ENCODE measurements around the gene KCNMA1.

The KCNMA1 gene

DNA sequence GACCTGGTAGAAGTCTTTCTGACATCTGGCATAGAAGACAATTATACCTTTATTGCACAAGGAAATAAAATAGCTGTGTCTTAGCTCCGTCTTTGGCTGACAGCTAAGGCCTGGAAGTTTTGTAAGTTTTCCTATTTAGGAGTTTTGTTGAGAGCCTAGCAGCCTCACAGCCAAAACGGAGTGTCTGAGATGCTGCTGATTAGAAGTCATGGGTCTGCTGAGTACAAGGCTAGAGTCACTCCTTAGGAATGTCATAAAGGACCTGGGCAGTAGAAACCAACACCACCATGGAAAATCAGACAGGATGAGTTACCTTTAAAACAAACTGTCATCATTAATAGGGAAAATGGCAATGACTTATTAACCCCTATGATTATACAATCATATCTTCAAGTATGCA lies 442.5 kb downstream of the KCNMA1 start:
- Histone ChIP-seq H3K4me3 (replicated peaks; ENCODE audit: low read depth, low read length) (no peak overlapping the region), H3K27me3 (replicated peaks; ENCODE audit: control insufficient read depth, insufficient read depth, low read length) (no peaks in the 10 kb centered on the region), H3K36me3 (ENCODE audit: control insufficient read depth, insufficient read depth, low read length) (no peaks in the 10 kb centered on the region)
- TF ChIP-seq, protein P1, sequence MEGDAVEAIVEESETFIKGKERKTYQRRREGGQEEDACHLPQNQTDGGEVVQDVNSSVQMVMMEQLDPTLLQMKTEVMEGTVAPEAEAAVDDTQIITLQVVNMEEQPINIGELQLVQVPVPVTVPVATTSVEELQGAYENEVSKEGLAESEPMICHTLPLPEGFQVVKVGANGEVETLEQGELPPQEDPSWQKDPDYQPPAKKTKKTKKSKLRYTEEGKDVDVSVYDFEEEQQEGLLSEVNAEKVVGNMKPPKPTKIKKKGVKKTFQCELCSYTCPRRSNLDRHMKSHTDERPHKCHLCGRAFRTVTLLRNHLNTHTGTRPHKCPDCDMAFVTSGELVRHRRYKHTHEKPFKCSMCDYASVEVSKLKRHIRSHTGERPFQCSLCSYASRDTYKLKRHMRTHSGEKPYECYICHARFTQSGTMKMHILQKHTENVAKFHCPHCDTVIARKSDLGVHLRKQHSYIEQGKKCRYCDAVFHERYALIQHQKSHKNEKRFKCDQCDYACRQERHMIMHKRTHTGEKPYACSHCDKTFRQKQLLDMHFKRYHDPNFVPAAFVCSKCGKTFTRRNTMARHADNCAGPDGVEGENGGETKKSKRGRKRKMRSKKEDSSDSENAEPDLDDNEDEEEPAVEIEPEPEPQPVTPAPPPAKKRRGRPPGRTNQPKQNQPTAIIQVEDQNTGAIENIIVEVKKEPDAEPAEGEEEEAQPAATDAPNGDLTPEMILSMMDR (IDR thresholded peaks at IDR 0.05; ENCODE audit: insufficient read depth, low read length, poor library complexity, severe bottlenecking) = no peak
- no peak for DNase-seq (ENCODE audit: extremely low read depth, insufficient read length)

GRCh38 chr10:77193001-77193400 lies 444.6 kb downstream of the KCNMA1 start:
- DNase-seq (ENCODE audit: extremely low read depth, insufficient read length) = no peak
- no peaks in the 10 kb centered on the region for H3K36me3 ChIP-seq (ENCODE audit: control insufficient read depth, insufficient read depth, low read length)
- no peak overlapping the region for H3K4me3 ChIP-seq (replicated peaks; ENCODE audit: low read depth, low read length)
- TF ChIP-seq, protein P1 (IDR thresholded peaks at IDR 0.05; ENCODE audit: insufficient read depth, low read length, poor library complexity, severe bottlenecking) = no peak
- no peaks in the 10 kb centered on the region for H3K27me3 ChIP-seq (replicated peaks; ENCODE audit: control insufficient read depth, insufficient read depth, low read length)

DNA sequence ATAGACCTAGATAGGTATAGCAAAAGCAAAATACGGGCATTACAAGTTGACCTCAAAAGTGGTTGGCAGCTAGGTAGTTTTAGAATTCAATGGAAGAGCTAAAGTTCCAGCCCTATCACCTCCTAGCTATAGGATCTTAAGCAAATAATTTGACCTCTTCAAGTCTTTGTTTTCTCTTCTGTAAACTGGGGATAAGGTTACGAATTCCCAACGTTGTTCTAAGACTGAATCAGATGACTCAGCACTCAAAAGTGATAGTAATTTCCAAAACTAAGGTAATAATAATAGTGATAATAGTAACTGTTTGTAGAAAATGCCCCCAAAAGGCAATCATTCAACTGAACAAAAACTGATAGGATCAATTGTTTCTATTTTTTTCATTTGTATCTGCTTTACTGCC lies 445.2 kb downstream of the KCNMA1 start:
- Histone ChIP-seq H3K4me3 (replicated peaks; ENCODE audit: low read depth, low read length) (no peak overlapping the region), H3K36me3 (ENCODE audit: control insufficient read depth, insufficient read depth, low read length) (no peaks in the 10 kb centered on the region), H3K27me3 (replicated peaks; ENCODE audit: control insufficient read depth, insufficient read depth, low read length) (no peaks in the 10 kb centered on the region)
- TF ChIP-seq, protein P1 (IDR thresholded peaks at IDR 0.05; ENCODE audit: insufficient read depth, low read length, poor library complexity, severe bottlenecking) = no peak
- no peak for DNase-seq (ENCODE audit: extremely low read depth, insufficient read length)

- Histone ChIP-seq H3K27me3 (replicated peaks; ENCODE audit: control insufficient read depth, insufficient read depth, low read length) (no peaks in the 10 kb centered on the region), H3K36me3 (ENCODE audit: control insufficient read depth, insufficient read depth, low read length) (no peaks in the 10 kb centered on the region), H3K4me3 (replicated peaks; ENCODE audit: low read depth, low read length) (no peak overlapping the region)
- TF ChIP-seq, protein P1 (IDR thresholded peaks at IDR 0.05; ENCODE audit: insufficient read depth, low read length, poor library complexity, severe bottlenecking) = no peak
- DNase-seq (ENCODE audit: extremely low read depth, insufficient read length) = no peak
These were observed 446.1 kb downstream of the KCNMA1 start for GRCh38 chr10:77191324-77192049.

DNA sequence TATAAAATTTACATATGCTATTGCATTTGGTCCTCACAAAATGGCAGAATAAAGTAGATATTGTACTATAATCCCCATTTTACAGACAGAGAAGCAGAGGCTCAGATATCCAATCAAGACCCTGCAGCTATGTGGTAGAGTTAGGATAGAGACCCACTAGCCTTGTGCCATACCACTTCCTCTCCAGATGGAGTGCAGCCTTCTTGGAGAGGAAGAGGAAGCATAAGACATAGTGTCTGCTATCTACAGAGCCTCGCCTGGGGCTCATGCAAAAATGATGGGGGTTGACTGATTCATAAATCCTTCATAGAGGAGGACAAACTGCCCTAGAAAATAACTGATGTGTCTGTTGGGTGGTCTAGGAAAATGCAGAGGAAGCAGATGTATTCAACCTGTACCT lies 447.3 kb downstream of the KCNMA1 start:
- TF ChIP-seq, protein P1 (IDR thresholded peaks at IDR 0.05; ENCODE audit: insufficient read depth, low read length, poor library complexity, severe bottlenecking) = no peak
- no peaks in the 10 kb centered on the region for H3K36me3 ChIP-seq (ENCODE audit: control insufficient read depth, insufficient read depth, low read length)
- no peak for DNase-seq (ENCODE audit: extremely low read depth, insufficient read length)
- H3K4me3 ChIP-seq (replicated peaks; ENCODE audit: low read depth, low read length) = no peak overlapping the region
- H3K27me3 ChIP-seq (replicated peaks; ENCODE audit: control insufficient read depth, insufficient read depth, low read length) = no peaks in the 10 kb centered on the region

- TF ChIP-seq, protein P1 (IDR thresholded peaks at IDR 0.05; ENCODE audit: insufficient read depth, low read length, poor library complexity, severe bottlenecking) = no peak
These were observed 448.1 kb downstream of the KCNMA1 start for GRCh38 chr10:77189520-77189919.

More at GRCh38 chr10:77189520-77189919, 448.1 kb downstream of the KCNMA1 start:
- H3K36me3 ChIP-seq (ENCODE audit: control insufficient read depth, insufficient read depth, low read length) = no peaks in the 10 kb centered on the region
- H3K4me3 ChIP-seq (replicated peaks; ENCODE audit: low read depth, low read length) = no peak overlapping the region
- no peak for DNase-seq (ENCODE audit: extremely low read depth, insufficient read length)
- no peaks in the 10 kb centered on the region for H3K27me3 ChIP-seq (replicated peaks; ENCODE audit: control insufficient read depth, insufficient read depth, low read length)
